Right lobe of liver (tissue), 6 donors: ENCODE data around the gene KCND2. TPM values are rescaled to one million over a fixed set of nuclear protein-coding genes. Genes with fewer than 3 reads are reported as not detected.

Experiments
- ATAC-seq, 4 donors: fragments of 200-7000 bp; cut with Tn5 transposase; one replicate each; pipeline ENCODE4 v1.9.1; 2020; ENCODE audit warnings: mild to moderate bottlenecking in 4 of 4, moderate library complexity in 4 of 4
- DNase-seq, 3 donors: peaks; one replicate each; pipeline ENCODE4 v3.0.0-alpha.2; 2020
- H3K27ac ChIP-seq, 3 donors: fragments of 200-600 bp; one replicate each; pipeline ENCODE4 v1.8.0; 2022
- H3K27me3 ChIP-seq, 2 donors: fragments of 200-600 bp; one replicate each; pipeline ENCODE4 v1.8.0; 2022
- H3K36me3 ChIP-seq, 4 donors: fragments of 200-600 bp; sonication (generic) in 1 of 4; one replicate each; pipeline versions ENCODE4 v1.5.1 to v1.8.0; 2017 to 2022; ENCODE audit warnings: control low read depth in 1 of 4
- H3K4me1 ChIP-seq, 4 donors: fragments of 200-600 bp; sonication (generic) in 1 of 4; one replicate each; pipeline versions ENCODE4 v1.5.1 to v1.8.0; 2017 to 2022; ENCODE audit warnings: control low read depth in 1 of 4
- H3K4me3 ChIP-seq, 3 donors: fragments of 200-600 bp; one replicate each; pipeline ENCODE4 v1.8.0; 2022
- H3K9me3 ChIP-seq, 4 donors: fragments of 200-600 bp; sonication (generic) in 1 of 4; one replicate each; pipeline versions ENCODE4 v1.5.1 to v1.8.0; 2017 to 2022; ENCODE audit warnings: control low read depth in 1 of 4
- POLR2A ChIP-seq: fragments of 450-650 bp; IDR thresholded peaks from one replicate; pipeline ENCODE4 v1.6.1; 2017; ENCODE audit warnings: antibody characterized with exemption, mild to moderate bottlenecking
- WGBS: methylation state at CpG from one replicate; pipeline ENCODE4 v1.1.6; 2018; ENCODE audit warnings: low coverage, low lambda C conversion rate; ENCODE audit not compliant: insufficient coverage; ENCODE audit errors: missing lambda C conversion rate; 5-methylcytosine and 5-hydroxymethylcytosine counted together
- intact Hi-C, 2 donors: fragments of 100-400 bp; cut with DNase I; formaldehyde crosslinking; loops; one replicate each; pipeline versions ENCODE4 v1.11.2 to v1.14.1; 2022
- total RNA-seq, 6 experiments: library from RNA; depleted of rRNA in 2 of 6; stranded (reverse); fragments of >200 nt in 2 of 6; fragmentation: NEBNext Ultra II Directional in 3 of 6; extraction: Animal tissue kit (Norgen Biotek cat#: 25700) in 3 of 6; gene quantifications; one replicate each; pipeline versions ENCODE4 v1.1.0 to v1.2.4, GENCODE V29; 2016 to 2023
- TF ChIP-seq, protein P1 (sequence below), 4 donors: fragments of 200-600 bp in 3 of 4; fragments of 450-650 bp in 1 of 4; IDR thresholded peaks; one replicate each; pipeline versions ENCODE4 v1.5.1 to v1.8.0; 2016 to 2022; ENCODE audit warnings: antibody characterized with exemption in 4 of 4, mild to moderate bottlenecking in 2 of 4
- donor health status: DM: no; HTN: yes; CAD: no.
- donor health status: DM: no; HTN: no; CAD: no.
- donor health status: DM: no; HTN: no; CAD: no.
- donor health status: DM: no; HTN: yes; CAD: no.
- donor health status: DM: no; HTN: yes; CAD: no.

The KCND2 gene
- total RNA-seq, 6 experiments from 2014 or later, result 0.04 to 0.49 TPM; not detected in 4

DNA sequence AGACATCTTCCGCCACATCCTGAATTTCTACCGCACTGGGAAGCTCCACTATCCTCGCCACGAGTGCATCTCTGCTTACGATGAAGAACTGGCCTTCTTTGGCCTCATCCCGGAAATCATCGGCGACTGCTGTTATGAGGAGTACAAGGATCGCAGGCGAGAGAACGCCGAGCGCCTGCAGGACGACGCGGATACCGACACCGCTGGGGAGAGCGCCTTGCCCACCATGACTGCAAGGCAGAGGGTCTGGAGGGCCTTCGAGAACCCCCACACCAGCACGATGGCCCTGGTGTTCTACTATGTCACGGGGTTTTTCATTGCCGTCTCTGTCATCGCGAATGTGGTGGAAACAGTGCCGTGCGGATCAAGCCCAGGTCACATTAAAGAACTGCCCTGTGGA is 1.9 kb downstream of the KCND2 start:
- Histone ChIP-seq H3K27me3 (peaks cover 0 to 3% of the 10 kb centered on the region in 2 donors), H3K4me3 (no peak overlapping the region), H3K4me1 (peaks cover 0 to 9% (median 0%) of the 10 kb centered on the region in 4 donors), H3K27ac (no peak overlapping the region), H3K36me3 (no peaks in the 10 kb centered on the region), H3K9me3 (no peaks in the 10 kb centered on the region)
- TF ChIP-seq POLR2A, result no peak
- TF ChIP-seq, protein P1, sequence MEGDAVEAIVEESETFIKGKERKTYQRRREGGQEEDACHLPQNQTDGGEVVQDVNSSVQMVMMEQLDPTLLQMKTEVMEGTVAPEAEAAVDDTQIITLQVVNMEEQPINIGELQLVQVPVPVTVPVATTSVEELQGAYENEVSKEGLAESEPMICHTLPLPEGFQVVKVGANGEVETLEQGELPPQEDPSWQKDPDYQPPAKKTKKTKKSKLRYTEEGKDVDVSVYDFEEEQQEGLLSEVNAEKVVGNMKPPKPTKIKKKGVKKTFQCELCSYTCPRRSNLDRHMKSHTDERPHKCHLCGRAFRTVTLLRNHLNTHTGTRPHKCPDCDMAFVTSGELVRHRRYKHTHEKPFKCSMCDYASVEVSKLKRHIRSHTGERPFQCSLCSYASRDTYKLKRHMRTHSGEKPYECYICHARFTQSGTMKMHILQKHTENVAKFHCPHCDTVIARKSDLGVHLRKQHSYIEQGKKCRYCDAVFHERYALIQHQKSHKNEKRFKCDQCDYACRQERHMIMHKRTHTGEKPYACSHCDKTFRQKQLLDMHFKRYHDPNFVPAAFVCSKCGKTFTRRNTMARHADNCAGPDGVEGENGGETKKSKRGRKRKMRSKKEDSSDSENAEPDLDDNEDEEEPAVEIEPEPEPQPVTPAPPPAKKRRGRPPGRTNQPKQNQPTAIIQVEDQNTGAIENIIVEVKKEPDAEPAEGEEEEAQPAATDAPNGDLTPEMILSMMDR (IDR thresholded peaks at IDR 0.05), result no peak
- WGBS, result 97% methylated on average over 22 of the region's 27 CpGs
- ATAC-seq (no peak), DNase-seq (no peak)
- intact Hi-C loops, result no loop called here

GRCh38 chr7:120276720-120277119 is 3.7 kb downstream of the KCND2 start:
- TF ChIP-seq, protein P1 (IDR thresholded peaks at IDR 0.05), result no peak
- TF ChIP-seq POLR2A, result no peak
- no peaks in the 10 kb centered on the region for H3K36me3 ChIP-seq
- no peak overlapping the region for H3K27ac ChIP-seq
- peaks cover 0 to 9% (median 0%) of the 10 kb centered on the region in 4 donors for H3K4me1 ChIP-seq
- intact Hi-C loops, result no loop called here
- H3K4me3 ChIP-seq, result no peak overlapping the region
- H3K27me3 ChIP-seq, result no peaks in the 10 kb centered on the region
- no peaks in the 10 kb centered on the region for H3K9me3 ChIP-seq
- no peak for DNase-seq
- no peak for ATAC-seq

- ATAC-seq, result no peak
- H3K9me3 ChIP-seq, result no peaks in the 10 kb centered on the region
- WGBS, result 53% methylated on average over 3 of the region's 3 CpGs
- H3K4me1 ChIP-seq, result no peaks in the 10 kb centered on the region
- intact Hi-C loops, result no loop called here
- no peak overlapping the region for H3K4me3 ChIP-seq
- no peaks in the 10 kb centered on the region for H3K27me3 ChIP-seq
- no peak overlapping the region for H3K27ac ChIP-seq
- no peak for DNase-seq
- TF ChIP-seq POLR2A, result no peak
- TF ChIP-seq, protein P1 (IDR thresholded peaks at IDR 0.05), result no peak
- no peaks in the 10 kb centered on the region for H3K36me3 ChIP-seq
These were observed 5.8 kb downstream of the KCND2 start for GRCh38 chr7:120278773-120279172.

DNA sequence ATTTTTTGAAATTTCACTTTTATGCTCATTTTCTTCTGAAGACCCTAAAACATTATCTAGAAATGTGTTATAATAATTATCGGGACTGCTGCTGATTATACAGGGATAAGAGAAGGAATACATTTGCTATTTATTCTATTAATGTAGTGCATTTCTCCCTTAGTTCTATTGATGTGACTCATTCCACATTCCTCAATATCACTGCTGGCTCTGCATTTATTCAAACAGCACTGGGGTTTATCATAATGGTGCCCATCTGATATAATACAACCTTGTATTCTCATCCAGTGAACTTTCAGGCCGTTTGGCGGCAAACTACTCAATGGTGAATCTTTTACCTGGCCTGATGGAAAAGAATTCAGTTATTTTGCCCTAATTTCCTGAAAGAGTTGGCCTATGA is 7.8 kb downstream of the KCND2 start:
- no peaks in the 10 kb centered on the region for H3K9me3 ChIP-seq
- H3K27ac ChIP-seq, result no peak overlapping the region

More for the DNA sequence above, 7.8 kb downstream of the KCND2 start:
- TF ChIP-seq, protein P1 (IDR thresholded peaks at IDR 0.05), result no peak
- TF ChIP-seq POLR2A, result no peak
- Histone ChIP-seq H3K4me1 (no peaks in the 10 kb centered on the region), H3K27me3 (no peaks in the 10 kb centered on the region), H3K36me3 (no peaks in the 10 kb centered on the region), H3K4me3 (no peak overlapping the region)
- ATAC-seq, result no peak
- 56% methylated on average over 3 of the region's 3 CpGs for WGBS
- intact Hi-C loops, result no loop called here
- no peak for DNase-seq
